Panc1 (cell line): ENCODE data around the gene GALNT10. TPM values are rescaled to one million over a fixed set of nuclear protein-coding genes. Genes with fewer than 3 reads are reported as not detected.

Source experiments
- ATAC-seq: fragments of 200-7000 bp; cut with Tn5 transposase; 2 replicates; pipeline ENCODE4 v1.9.1; 2020; ENCODE audit warnings: mild to moderate bottlenecking, moderate library complexity
- BruUV-seq: library from RNA; stranded (reverse); fragments of 400-500 nt; replicated peaks from 2 replicates; lab custom pipeline; 2021; lab: Mats Ljungman, UMichigan
- CTCF ChIA-PET: fragments of 300-600 bp; sonication (Branson Sonifier 250); formaldehyde crosslinking; loops from one replicate; lab custom pipeline; 2022; ENCODE audit warnings: antibody characterized with exemption; lab: Charles Lee
- POLR2A ChIA-PET: fragments of 300-600 bp; sonication (Branson Sonifier 250); formaldehyde crosslinking; loops from one replicate; lab custom pipeline; 2022; ENCODE audit warnings: antibody characterized with exemption; lab: Charles Lee
- DNase-seq: peaks from one replicate; pipeline ENCODE4 v3.0.0-alpha.2; 2010; ENCODE audit warnings: low read depth, low spot score
- H3K27ac ChIP-seq: 2 replicates; pipeline ENCODE4 v1.5.1; 2011; ENCODE audit warnings: mild to moderate bottlenecking, low read length, inconsistent platforms
- H3K27me3 ChIP-seq: fragments of 200-500 bp; sonication (Bioruptor generic); 2 replicates; pipeline ENCODE4 v1.6.0; 2014; ENCODE audit warnings: low read length, inconsistent platforms; ENCODE audit not compliant: control insufficient read depth, insufficient read depth
- H3K36me3 ChIP-seq: fragments of 200-500 bp; sonication (Bioruptor generic); 2 replicates; pipeline ENCODE4 v1.5.1; 2014; ENCODE audit warnings: inconsistent platforms, mild to moderate bottlenecking, low read length, moderate library complexity; ENCODE audit not compliant: control insufficient read depth, insufficient read depth
- H3K4me1 ChIP-seq: 2 replicates; pipeline ENCODE4 v1.5.1; 2011; ENCODE audit warnings: inconsistent platforms, mild to moderate bottlenecking, low read length, moderate library complexity; ENCODE audit not compliant: control insufficient read depth, insufficient read depth
- H3K4me3 ChIP-seq, 2 experiments: 2 replicates each; pipeline ENCODE4 v1.5.1; 2011 to 2012; ENCODE audit warnings: low read depth in 2 of 2, low read length in 2 of 2, mild to moderate bottlenecking in 2 of 2, inconsistent platforms in 1 of 2, moderate library complexity in 1 of 2
- H3K9me3 ChIP-seq: fragments of 200-500 bp; sonication (Bioruptor generic); 2 replicates; pipeline ENCODE4 v1.5.1; 2014; ENCODE audit warnings: low read depth, mild to moderate bottlenecking, inconsistent platforms, low read length, moderate library complexity; ENCODE audit not compliant: control insufficient read depth, insufficient read depth
- POLR2AphosphoS5 ChIP-seq: IDR thresholded peaks from 2 replicates; pipeline ENCODE4 v1.6.1; 2012; ENCODE audit warnings: mild to moderate bottlenecking, low read depth, low read length, moderate library complexity
- SIN3A ChIP-seq: IDR thresholded peaks from 2 replicates; pipeline ENCODE4 v1.6.1; 2012; ENCODE audit warnings: low read depth, mild to moderate bottlenecking, low read length, moderate library complexity, borderline replicate concordance; ENCODE audit not compliant: insufficient read depth
- TCF7L2 ChIP-seq: IDR thresholded peaks from 2 replicates; pipeline ENCODE4 v1.6.1; 2011; ENCODE audit warnings: mild to moderate bottlenecking, low read depth, low read length, inconsistent platforms
- in situ Hi-C: cut with HindIII; loops from 2 replicates; pipeline ENCODE4 v1.10.0; 2016; ENCODE audit warnings: low sequenced_read_pairs, low pct_unique_long_range_greater_than_20kb
- intact Hi-C: fragments of 100-400 bp; cut with micrococcal nuclease; formaldehyde crosslinking; loops from one replicate; pipeline ENCODE4 v1.10.0; 2022; ENCODE audit not compliant: unreplicated experiment
- total RNA-seq: library from RNA; stranded (reverse); gene quantifications from one replicate; pipeline ENCODE4 v1.2.1, GENCODE V29; 2021; ENCODE audit not compliant: unreplicated experiment
- TF ChIP-seq, protein P1 (sequence below), 2 experiments: IDR thresholded peaks; 2 replicates each; pipeline ENCODE4 v1.6.1; 2011 to 2012; ENCODE audit warnings: low read depth in 2 of 2, control low read depth in 1 of 2, low read length in 1 of 2, mild to moderate bottlenecking in 1 of 2, moderate library complexity in 1 of 2; ENCODE audit not compliant: insufficient read depth in 1 of 2
- TF ChIP-seq, protein P2 (sequence below): fragments of 450-650 bp; IDR thresholded peaks from 2 replicates; pipeline ENCODE4 v1.5.1; 2017; ENCODE audit warnings: mild to moderate bottlenecking

GALNT10 gene
- total RNA-seq, 1 experiment from 2014 or later, result 50.5 TPM

DNA sequence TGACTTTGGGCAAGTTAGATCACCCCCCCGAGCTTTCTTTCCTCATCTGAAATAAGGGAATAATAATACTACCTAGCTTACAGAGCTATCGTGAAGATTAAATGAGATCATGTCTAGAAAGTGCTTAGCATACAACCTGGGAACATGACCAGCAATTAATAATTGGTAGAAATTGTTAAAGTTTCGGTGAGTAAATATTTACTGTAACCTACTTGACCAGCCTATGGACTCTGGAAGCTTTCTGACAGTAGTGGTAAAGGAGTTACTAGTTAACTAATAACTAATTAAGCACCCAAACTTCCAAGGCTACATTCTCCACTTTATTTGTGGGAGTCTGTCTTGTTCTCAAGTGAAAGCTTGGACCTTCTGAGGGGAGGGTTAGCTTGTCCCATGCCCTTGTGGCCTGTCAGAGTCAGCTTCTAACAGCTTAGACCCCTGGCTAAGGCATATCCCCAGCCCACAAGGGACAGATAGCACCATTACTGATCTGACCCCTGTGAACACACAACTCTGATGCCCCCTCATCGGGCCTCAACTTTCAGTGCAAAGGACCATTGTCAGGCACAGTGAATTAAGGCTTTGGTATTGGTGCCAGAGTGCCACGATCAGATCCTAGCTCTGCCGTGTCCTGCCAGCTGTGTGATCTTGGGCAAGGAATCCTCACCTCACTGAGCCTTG lies 196.6 kb downstream of the GALNT10 start:
- in situ Hi-C loops, result no loop called here
- TF ChIP-seq, protein P1, sequence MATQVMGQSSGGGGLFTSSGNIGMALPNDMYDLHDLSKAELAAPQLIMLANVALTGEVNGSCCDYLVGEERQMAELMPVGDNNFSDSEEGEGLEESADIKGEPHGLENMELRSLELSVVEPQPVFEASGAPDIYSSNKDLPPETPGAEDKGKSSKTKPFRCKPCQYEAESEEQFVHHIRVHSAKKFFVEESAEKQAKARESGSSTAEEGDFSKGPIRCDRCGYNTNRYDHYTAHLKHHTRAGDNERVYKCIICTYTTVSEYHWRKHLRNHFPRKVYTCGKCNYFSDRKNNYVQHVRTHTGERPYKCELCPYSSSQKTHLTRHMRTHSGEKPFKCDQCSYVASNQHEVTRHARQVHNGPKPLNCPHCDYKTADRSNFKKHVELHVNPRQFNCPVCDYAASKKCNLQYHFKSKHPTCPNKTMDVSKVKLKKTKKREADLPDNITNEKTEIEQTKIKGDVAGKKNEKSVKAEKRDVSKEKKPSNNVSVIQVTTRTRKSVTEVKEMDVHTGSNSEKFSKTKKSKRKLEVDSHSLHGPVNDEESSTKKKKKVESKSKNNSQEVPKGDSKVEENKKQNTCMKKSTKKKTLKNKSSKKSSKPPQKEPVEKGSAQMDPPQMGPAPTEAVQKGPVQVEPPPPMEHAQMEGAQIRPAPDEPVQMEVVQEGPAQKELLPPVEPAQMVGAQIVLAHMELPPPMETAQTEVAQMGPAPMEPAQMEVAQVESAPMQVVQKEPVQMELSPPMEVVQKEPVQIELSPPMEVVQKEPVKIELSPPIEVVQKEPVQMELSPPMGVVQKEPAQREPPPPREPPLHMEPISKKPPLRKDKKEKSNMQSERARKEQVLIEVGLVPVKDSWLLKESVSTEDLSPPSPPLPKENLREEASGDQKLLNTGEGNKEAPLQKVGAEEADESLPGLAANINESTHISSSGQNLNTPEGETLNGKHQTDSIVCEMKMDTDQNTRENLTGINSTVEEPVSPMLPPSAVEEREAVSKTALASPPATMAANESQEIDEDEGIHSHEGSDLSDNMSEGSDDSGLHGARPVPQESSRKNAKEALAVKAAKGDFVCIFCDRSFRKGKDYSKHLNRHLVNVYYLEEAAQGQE (IDR thresholded peaks at IDR 0.05; ENCODE audit: insufficient read depth in 1 of 2, low read depth in 2 of 2, low read length in 1 of 2), result no peak
- TF ChIP-seq POLR2AphosphoS5 (no peak), SIN3A (no peak), TCF7L2 (no peak)
- TF ChIP-seq, protein P2, sequence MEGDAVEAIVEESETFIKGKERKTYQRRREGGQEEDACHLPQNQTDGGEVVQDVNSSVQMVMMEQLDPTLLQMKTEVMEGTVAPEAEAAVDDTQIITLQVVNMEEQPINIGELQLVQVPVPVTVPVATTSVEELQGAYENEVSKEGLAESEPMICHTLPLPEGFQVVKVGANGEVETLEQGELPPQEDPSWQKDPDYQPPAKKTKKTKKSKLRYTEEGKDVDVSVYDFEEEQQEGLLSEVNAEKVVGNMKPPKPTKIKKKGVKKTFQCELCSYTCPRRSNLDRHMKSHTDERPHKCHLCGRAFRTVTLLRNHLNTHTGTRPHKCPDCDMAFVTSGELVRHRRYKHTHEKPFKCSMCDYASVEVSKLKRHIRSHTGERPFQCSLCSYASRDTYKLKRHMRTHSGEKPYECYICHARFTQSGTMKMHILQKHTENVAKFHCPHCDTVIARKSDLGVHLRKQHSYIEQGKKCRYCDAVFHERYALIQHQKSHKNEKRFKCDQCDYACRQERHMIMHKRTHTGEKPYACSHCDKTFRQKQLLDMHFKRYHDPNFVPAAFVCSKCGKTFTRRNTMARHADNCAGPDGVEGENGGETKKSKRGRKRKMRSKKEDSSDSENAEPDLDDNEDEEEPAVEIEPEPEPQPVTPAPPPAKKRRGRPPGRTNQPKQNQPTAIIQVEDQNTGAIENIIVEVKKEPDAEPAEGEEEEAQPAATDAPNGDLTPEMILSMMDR, result no peak
- DNase-seq, result no peak
- ChIA-PET POLR2A (interaction anchor here (0.5 kb wide), 1 partner anchor 43 kb away, joined by 4 read pairs; no protein-coding TSS in a partner anchor), CTCF (interaction anchor here (0.6 kb wide), 1 partner anchor 212 kb away, joined by 13 read pairs; no protein-coding TSS in a partner anchor)
- no peaks in the 10 kb centered on the region for H3K9me3 ChIP-seq
- no TSS peak for BruUV-seq
- H3K36me3 ChIP-seq, result no peaks in the 10 kb centered on the region; the same call in 1 of the 2 replicates
- intact Hi-C loops, result no loop called here
- no peak for ATAC-seq
- no peaks in the 10 kb centered on the region for H3K4me1 ChIP-seq
- H3K27ac ChIP-seq, result no peak overlapping the region
- H3K27me3 ChIP-seq, result no peaks in the 10 kb centered on the region
- H3K4me3 ChIP-seq, result no peak overlapping the region

DNA sequence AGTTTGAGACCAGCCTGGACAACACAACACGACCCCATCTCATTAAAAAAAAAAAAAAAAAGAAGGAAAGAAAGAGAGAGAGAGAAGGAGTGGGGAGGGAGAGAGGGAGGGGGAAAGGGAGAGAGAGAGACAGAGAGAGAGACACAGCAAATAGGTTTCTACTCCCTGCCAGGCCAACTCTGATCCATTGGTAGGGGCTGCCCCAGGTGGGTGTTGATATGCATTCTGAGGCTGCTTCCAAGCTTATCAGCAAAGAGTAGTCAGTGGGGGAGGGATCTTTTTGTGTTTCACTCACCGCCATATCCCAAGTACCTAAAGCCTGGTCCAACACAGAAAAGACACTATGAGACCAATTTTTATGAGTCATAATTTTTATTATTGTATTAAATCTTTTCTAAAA lies 198.3 kb downstream of the GALNT10 start:
- Histone ChIP-seq H3K27ac (no peak overlapping the region), H3K4me3 (no peak overlapping the region), H3K4me1 (no peaks in the 10 kb centered on the region), H3K9me3 (no peaks in the 10 kb centered on the region), H3K27me3 (no peaks in the 10 kb centered on the region), H3K36me3 (no peaks in the 10 kb centered on the region; the same call in 1 of the 2 replicates)
- TF ChIP-seq, protein P1 (IDR thresholded peaks at IDR 0.05; ENCODE audit: insufficient read depth in 1 of 2, low read depth in 2 of 2, low read length in 1 of 2), result no peak
- no peak for TF ChIP-seq SIN3A
- TF ChIP-seq, protein P2, result no peak
- no peak for TF ChIP-seq TCF7L2
- ATAC-seq (no peak), DNase-seq (no peak)
- ChIA-PET POLR2A (no interaction called here), CTCF (no interaction called here)
- intact Hi-C loops, result no loop called here
- in situ Hi-C loops, result no loop called here
- BruUV-seq, result no TSS peak
